Measurements from ENCODE around the gene SEMA4D.

SEMA4D gene

GRCh38 chr9:89488936-89489335 is 9.0 kb downstream of the SEMA4D start:
- Histone ChIP-seq H3K9me3 (ENCODE audit: insufficient read depth, low read length, severe bottlenecking) (no peaks in the 10 kb centered on the region), H3K9ac (ENCODE audit: low read depth, low read length) (no peak overlapping the region), H3K79me2 (ENCODE audit: insufficient read depth, low read length) (peaks cover 98% of the 10 kb centered on the region), H3K27ac (ENCODE audit: low read length) (no peak overlapping the region), H3K4me2 (ENCODE audit: insufficient read depth, low read length) (peak overlapping the region; percentile 15; the same call in 1 of the 2 replicates), H4K20me1 (ENCODE audit: insufficient read depth, low read length) (peaks cover 89% of the 10 kb centered on the region), H3K36me3 (ENCODE audit: insufficient read depth, low read length) (peaks cover 49% of the 10 kb centered on the region), H3K27me3 (ENCODE audit: insufficient read depth, low read length, poor library complexity) (no peaks in the 10 kb centered on the region), H3K4me1 (ENCODE audit: insufficient read depth, low read length) (peaks cover 85% of the 10 kb centered on the region), H3K4me3 (ENCODE audit: low read depth in 1 of 2, low read length in 2 of 2) (no peak overlapping the region), H2AFZ (ENCODE audit: low read depth, low read length) (no peak overlapping the region)
- no peak for TF ChIP-seq CTCF (IDR thresholded peaks at IDR 0.05; ENCODE audit: borderline replicate concordance, extremely low read depth, low read length, poor library complexity, severe bottlenecking)
- no peak for TF ChIP-seq EZH2 (IDR thresholded peaks at IDR 0.05; ENCODE audit: borderline replicate concordance, low read depth, low read length, severe bottlenecking)
- DNase-seq (no peak), ATAC-seq (ENCODE audit: insufficient read depth, low read depth) (no peak)

GRCh38 chr9:89488131-89488530 is 9.8 kb downstream of the SEMA4D start:
- no peaks in the 10 kb centered on the region for H3K9me3 ChIP-seq (ENCODE audit: insufficient read depth, low read length, severe bottlenecking)
- H3K4me3 ChIP-seq (ENCODE audit: low read depth in 1 of 2, low read length in 2 of 2): no peak overlapping the region
- peaks cover 88% of the 10 kb centered on the region for H4K20me1 ChIP-seq (ENCODE audit: insufficient read depth, low read length)
- H3K27me3 ChIP-seq (ENCODE audit: insufficient read depth, low read length, poor library complexity): no peaks in the 10 kb centered on the region
- H3K4me2 ChIP-seq (ENCODE audit: insufficient read depth, low read length): peak overlapping the region; percentile 15; the same call in 1 of the 2 replicates
- DNase-seq: no peak
- no peak for ATAC-seq (ENCODE audit: insufficient read depth, low read depth)
- no peak overlapping the region for H3K9ac ChIP-seq (ENCODE audit: low read depth, low read length)
- H3K36me3 ChIP-seq (ENCODE audit: insufficient read depth, low read length): peaks cover 49% of the 10 kb centered on the region
- peaks cover 85% of the 10 kb centered on the region for H3K4me1 ChIP-seq (ENCODE audit: insufficient read depth, low read length)
- TF ChIP-seq CTCF (IDR thresholded peaks at IDR 0.05; ENCODE audit: borderline replicate concordance, extremely low read depth, low read length, poor library complexity, severe bottlenecking) (no peak), EZH2 (IDR thresholded peaks at IDR 0.05; ENCODE audit: borderline replicate concordance, low read depth, low read length, severe bottlenecking) (no peak)
- peaks cover 98% of the 10 kb centered on the region for H3K79me2 ChIP-seq (ENCODE audit: insufficient read depth, low read length)
- no peak overlapping the region; the same call in 1 of the 2 replicates for H3K27ac ChIP-seq (ENCODE audit: low read length)
- no peak overlapping the region for H2AFZ ChIP-seq (ENCODE audit: low read depth, low read length)

DNA sequence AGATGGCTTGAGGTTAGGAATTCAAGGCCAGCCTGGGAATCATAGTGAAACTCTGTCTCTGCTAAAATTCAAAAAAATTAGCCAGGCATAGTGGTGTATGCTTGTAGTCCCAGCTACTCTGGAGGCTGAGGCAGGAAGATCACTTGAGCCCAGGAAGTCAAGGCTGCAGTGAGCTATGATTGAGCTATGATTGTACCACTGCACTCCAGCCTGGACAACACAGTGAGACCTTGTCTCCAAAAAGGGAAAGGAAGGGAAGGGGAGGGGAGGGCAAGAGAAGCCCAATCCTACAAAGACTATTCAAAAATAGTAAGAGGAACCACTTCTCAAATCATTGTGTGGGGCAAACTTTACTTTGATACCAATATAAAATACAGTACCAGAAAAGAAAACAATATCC is 11.2 kb downstream of the SEMA4D start:
- Histone ChIP-seq H3K27ac (ENCODE audit: low read length) (peak overlapping the region; percentile 12), H3K4me1 (ENCODE audit: insufficient read depth, low read length) (peaks cover 85% of the 10 kb centered on the region), H2AFZ (ENCODE audit: low read depth, low read length) (no peak overlapping the region), H3K79me2 (ENCODE audit: insufficient read depth, low read length) (peaks cover 98% of the 10 kb centered on the region), H3K27me3 (ENCODE audit: insufficient read depth, low read length, poor library complexity) (no peaks in the 10 kb centered on the region), H3K4me3 (ENCODE audit: low read depth in 1 of 2, low read length in 2 of 2) (no peak overlapping the region), H4K20me1 (ENCODE audit: insufficient read depth, low read length) (peaks cover 88% of the 10 kb centered on the region), H3K9ac (ENCODE audit: low read depth, low read length) (no peak overlapping the region), H3K9me3 (ENCODE audit: insufficient read depth, low read length, severe bottlenecking) (no peaks in the 10 kb centered on the region), H3K36me3 (ENCODE audit: insufficient read depth, low read length) (peaks cover 54% of the 10 kb centered on the region), H3K4me2 (ENCODE audit: insufficient read depth, low read length) (no peak overlapping the region; the same call in 1 of the 2 replicates)
- no peak for ATAC-seq (ENCODE audit: insufficient read depth, low read depth)
- DNase-seq: no peak
- TF ChIP-seq CTCF (IDR thresholded peaks at IDR 0.05; ENCODE audit: borderline replicate concordance, extremely low read depth, low read length, poor library complexity, severe bottlenecking) (no peak), EZH2 (IDR thresholded peaks at IDR 0.05; ENCODE audit: borderline replicate concordance, low read depth, low read length, severe bottlenecking) (no peak)
